Activated gamma-delta T cell treated with Interleukin-2 at 50 U/mL for 16 hours (primary cell): Measurements from ENCODE around the gene FSCN2.

Experiments
- DNase-seq: peaks from one replicate; pipeline ENCODE4 v3.0.0-alpha.2; 2020

The FSCN2 gene

DNA sequence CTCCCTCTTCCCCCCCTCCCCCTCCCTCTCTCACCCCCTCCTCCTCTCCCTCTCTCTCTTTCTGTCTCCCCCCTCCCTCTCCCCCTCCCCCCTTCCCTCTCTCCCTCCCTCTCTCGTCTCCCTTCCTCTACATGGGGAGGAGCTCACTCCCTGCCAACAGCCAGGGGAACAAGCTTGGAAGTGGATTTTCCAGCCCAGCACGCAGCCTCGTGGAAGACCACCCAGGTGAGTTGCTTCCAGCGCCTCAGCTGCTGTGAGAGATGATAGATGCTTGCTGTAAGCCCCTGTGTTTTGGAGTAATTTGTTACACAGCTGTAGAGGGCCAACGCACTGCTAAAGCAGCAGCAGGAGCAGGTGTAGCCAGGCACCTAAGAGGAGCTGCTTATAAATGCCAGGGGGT, 36.4 kb upstream of the FSCN2 start:
- DNase-seq: no peak

DNA sequence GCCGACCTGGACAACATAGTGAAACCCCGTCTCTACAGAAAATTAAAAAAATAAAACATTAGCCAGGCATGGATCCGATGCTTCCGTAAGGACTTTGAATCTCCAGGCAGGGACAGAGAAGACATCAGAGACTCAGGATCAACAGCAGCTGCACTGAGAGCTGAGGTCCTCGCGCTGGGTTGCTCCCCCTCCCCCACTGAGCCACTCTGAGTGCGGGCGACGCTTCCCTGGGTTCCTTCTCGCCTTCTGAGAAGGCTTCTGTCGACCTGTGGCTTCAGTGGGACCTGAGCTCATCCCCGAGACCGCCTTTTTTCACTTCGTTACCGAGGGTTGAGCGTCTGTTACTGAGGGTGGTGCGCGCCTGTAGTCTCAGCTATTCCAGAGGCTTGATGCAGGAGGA, 36.0 kb upstream of the FSCN2 start:
- no peak for DNase-seq

DNA sequence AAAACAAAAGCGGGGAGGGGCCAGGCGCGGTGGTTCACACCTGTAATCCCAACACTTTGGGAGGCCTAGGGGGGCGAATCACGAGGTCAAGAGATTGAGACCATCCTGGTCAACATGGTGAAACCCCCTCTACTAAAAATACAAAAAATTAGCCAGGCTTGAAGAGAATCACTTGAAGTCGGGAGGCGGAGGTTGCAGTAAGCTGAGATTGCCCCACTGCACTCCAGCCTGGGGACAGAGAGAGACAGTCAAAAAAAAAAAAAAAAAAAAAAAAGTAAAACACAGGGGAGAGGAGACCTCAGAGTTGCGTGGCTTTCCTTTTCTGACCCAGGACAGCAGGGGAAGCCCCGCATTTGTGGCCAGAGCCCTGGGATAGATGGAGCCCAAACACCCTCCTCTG, 35.5 kb upstream of the FSCN2 start:
- DNase-seq: no peak

GRCh38 chr17:81493198-81494038, 34.8 kb upstream of the FSCN2 start:
- DNase-seq: no peak

DNA sequence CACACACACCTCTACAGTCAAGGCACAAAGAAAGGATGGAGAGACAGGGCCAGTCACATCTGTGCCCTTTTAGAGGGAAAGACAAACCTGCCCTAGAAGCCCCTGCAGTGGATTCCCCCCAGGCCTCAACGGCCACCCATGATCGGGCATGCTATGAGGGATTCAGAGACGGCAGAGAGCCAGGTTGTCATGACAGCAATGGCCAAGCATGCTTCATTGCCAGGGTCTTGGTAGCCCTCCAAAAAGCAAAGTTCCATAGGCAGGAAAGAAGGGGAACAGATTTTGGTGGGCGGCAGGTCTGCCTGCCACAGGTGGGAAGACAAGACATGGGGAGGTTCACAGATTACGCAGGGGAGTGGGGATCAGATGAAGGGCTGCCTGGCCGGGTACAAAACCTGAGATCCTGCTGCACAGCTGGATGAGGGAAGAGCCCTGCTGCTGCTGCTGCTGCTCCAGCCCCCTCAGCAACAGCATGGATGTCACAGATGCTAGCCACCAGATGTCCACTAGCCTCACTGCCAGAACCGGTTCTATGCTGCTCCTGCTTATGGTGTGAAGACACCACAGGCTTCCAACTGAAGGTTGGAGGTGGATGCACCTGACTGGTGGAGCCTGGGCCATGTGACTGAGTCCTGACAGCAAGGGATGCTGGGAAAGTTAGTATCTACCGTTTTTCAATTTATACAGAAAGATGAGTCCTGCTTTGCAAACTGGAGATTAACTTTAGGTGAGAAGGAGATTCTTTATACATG, 33.4 kb upstream of the FSCN2 start:
- DNase-seq: no peak

DNA sequence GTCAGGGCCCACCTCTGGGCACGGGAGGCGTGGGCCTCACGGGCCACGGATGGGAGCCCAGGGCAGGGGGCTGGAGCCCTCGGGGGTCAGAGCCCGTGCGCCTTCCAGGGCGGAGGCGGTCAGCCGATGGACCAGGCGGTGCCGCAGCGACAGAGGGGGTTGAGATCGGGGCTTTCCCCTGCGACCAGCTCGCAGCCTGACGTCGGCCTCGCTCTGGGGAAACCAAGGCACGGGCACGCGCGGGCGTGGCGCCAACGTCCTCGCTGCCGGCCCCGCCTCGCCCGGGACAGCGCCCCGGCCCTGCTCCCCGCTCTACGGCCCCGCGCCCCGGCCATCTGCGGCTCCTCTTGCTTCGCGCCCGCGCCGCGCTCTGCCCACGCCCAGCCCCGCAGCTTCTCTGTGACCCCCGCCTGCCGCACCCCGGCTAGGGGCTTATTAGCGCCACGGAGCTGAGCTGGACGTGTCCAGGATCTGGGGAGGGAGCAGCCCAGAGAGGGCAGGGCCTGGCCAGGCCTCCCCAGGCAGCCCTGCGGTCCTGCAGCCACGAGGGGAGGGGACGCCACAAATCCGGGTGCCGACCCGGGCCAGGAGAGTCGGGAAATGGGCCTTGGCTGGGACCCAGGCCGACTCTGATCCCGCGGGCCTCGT, 29.1 kb upstream of the FSCN2 start:
- DNase-seq: no peak

DNA sequence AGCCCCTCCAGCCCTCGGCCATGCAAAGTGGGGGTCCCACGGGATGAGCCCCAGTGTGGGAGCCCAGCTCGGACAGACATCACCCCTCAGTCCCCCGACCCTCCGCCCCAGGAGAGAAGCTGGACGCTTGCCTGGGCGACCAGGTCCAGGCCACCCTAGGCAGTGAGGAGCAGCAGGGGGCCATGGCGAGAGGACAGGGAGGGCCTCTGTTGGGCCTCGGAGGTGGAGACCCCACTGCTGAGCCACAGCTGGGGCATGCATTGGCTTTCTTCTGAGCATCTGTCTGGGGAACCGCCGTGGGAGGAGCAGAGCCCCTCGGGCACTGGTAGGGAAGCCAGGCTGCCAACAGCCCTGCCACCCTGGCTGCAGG, 28.6 kb upstream of the FSCN2 start:
- no peak for DNase-seq

- no peak for DNase-seq
Measured at GRCh38 chr17:81500047-81500446, 28.1 kb upstream of the FSCN2 start.

GRCh38 chr17:81502471-81503017, 25.6 kb upstream of the FSCN2 start:
- DNase-seq: no peak

DNA sequence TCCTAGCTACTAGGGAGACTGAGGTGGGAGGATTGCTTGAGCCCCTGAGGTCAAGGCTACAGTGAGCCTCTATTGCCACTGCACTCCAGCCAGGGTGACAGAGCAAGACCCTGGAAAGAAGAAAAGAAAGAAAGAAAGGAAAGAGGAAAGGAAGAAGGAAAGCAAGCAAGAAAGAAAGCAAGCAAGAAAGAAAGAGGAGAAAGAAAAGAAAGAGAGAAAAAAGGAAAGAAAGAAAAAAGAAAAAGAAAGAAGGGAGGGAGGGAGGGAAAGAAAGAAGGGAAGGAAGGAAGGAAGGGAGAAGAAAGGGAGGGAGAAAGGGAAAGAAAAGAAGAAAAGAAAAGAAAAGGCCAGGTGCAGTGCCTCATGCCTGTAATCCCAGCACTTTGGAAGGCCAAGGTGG, 24.6 kb upstream of the FSCN2 start:
- DNase-seq: no peak

DNA sequence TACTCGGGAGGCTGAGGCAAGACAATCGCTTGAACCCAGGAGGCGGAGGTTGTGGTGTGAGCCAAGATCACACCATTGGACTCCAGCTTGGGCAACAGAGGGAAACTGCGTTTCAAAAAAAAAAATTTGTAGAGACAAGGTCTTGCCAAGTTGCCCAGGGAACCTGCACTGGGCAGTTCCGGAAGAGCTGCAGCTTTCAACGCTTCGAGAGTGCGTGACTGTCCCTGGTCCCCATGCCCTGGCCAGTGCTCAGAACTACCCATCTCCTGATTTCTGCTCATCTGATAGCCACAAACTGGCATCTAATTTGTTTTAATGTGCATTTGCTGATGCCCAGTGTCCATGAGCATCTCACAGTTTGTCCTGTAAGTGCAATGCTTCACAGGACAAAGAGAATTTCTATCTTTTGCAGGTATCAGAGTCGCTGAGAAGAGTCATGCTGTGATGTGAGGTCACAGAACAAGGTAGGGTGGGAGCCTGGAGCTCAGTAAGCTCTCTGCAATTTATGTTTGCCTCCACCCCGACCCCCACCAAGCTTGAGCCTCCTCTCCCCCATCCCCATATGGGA, 19.5 kb upstream of the FSCN2 start:
- no peak for DNase-seq

GRCh38 chr17:81509207-81509971, 18.8 kb upstream of the FSCN2 start:
- no peak for DNase-seq

DNA sequence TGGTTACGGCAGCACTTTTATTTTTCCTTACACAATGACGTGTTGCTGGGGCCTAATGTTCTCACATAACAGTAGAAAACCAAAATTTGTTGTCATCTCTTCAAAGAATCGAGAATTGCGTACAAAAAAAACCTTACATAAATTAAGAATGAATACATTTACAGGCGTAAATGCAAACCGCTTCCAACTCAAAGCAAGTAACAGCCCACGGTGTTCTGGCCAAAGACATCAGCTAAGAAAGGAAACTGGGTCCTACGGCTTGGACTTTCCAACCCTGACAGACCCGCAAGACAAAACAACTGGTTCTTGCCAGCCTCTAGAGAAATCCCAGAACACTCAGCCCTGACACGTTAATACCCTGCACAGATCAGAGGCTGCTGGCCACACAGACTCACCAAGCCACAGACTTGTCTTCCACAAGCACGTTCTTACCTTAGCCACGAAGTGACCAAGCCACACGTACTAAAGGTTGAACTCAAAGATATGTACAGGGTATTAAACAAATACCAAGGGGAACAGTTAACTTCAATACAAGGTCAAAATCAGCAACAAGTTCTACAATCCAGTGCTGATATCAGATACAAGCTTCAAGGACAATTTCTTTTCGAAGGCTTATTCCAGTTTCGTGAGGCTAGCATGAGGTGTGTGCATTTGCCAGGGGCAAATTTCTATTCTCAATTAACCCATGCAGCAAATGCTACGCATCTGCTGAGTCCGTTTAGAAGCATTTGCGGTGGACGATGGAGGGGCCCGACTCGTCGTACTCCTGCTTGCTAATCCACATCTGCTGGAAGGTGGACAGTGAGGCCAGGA, 18.0 kb upstream of the FSCN2 start:
- DNase-seq: no peak

DNA sequence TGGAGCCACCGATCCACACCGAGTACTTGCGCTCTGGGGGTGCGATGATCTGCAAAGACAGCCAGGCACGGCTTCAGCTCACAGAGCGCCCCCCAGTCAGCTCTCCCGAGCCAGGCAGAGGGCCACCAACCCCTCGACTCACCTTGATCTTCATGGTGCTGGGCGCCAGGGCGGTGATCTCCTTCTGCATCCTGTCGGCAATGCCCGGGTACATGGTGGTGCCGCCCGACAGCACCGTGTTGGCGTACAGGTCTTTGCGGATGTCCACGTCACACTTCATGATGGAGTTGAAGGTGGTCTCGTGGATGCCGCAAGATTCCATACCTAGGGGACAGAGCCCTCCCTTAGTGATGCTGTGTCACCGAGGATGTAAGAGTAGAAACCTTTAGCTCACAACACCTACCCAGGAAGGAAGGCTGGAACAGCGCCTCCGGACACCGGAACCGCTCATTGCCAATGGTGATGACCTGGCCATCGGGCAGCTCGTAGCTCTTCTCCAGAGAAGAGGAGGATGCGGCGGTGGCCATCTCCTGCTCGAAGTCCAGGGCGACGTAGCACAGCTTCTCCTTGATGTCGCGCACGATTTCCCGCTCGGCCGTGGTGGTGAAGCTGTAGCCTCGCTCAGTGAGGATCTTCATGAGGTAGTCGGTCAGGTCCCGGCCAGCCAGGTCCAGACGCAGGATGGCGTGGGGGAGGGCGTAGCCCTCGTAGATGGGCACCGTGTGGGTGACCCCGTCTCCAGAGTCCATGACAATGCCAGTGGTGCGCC, 17.2 kb upstream of the FSCN2 start:
- DNase-seq: peak; percentile 41

DNA sequence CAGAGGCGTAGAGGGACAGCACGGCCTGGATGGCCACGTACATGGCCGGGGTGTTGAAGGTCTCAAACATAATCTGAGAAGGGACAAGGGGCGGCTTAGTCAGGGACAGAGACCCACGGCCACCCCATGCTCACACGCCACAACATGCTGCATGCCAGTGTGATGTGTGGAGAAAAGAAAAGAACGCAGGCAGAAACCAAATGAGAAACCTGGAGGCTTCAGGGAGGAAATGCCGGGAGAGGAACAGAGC, 16.7 kb upstream of the FSCN2 start:
- no peak for DNase-seq

- DNase-seq: no peak
Measured at GRCh38 chr17:81511804-81512561, 16.2 kb upstream of the FSCN2 start.

DNA sequence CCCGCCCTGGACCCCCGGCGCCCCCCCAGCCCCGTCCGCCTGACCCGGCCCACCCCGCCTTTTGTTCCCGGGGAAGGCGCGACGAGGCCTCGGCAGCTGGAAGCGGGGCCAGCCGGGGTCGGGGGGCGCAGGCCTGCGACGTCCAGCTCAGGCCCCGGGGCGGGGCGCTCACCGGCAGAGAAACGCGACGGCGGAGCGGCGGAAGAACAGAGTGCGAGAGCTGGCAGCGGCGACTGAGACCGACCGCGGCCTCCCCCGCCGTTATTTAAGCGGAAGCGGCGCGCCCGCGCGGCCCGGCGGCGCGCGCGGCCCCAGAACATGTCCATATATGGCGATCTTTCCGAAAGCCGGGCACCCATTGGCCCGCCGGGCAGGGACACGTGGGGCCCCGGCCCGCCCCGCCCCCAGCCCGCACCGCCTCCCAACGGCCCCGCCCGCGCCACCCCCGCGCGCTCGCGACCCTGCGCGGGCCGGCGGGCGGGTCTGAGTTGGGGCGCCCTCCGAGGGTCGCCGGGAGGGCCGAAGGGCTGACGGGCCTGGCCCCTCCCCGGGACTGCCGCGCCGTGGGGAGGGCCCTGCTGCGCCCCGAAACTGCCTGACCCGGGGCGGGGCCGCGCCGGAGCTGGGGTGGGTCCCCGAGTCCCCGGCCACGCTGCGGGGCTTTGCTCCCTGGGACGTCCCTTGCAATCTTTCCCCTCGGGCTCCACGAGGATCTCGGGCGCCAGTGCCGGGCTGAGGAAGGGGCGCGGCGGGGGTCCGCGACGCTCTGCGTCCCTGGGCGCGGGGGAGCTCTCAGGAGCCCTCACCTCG, 15.4 kb upstream of the FSCN2 start, which contains the start of gene ACTG1:
Gene ACTG1 (minus strand): TSS at position 238 of the 810 bp plus-strand sequence. CDS start 445 bp downstream, outside the sequence.
- DNase-seq: peak; percentile 91

GRCh38 chr17:81513372-81513752, 14.8 kb upstream of the FSCN2 start:
- DNase-seq: peak; percentile 65

DNA sequence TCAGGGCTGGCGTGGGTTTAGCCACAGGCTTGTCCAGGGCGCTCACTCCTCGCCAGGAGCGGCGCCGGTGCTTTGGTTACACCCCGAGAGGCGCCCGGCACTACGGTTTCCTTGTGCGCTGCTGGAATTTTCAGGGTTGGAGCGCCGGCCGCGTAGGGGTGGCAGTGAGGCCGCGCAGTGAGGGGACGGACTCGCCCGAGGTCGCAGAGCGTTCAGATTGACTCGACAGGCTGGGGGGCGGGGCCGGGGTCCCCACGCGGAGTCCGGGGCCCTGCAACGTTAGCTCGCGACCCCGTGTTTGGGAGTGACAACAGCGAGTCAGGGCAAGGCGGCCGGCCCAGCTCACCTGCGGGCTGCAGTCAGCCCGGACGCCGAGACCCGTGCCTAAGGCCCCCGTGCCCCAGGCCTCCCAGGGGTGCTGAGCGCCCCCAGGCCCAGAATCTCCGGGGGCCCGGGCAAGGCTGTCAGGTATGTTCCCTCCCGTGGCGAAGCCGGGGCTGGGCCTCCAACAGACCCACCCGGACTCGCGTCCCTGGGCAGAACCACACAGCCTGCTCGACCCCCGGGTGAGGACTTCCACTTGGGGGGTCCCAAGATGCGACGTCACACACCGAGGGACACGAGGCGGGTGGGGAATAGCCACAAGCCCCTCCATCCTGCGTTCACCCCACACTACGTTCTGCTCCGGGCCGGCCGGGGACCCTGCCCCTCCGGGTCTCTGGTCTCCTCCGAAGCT, 14.3 kb upstream of the FSCN2 start:
- DNase-seq: no peak
